BJ (cell line): ENCODE measurements around the gene ZNF316. TPM values are rescaled to one million over a fixed set of nuclear protein-coding genes. Genes with fewer than 3 reads are reported as not detected.
A peak's percentile ranks its signal among the peaks of the same experiment; 100 is the strongest.
"Not testable (repeated sequence)": the region's sequence is repeated elsewhere in the genome, so short reads cannot be mapped to it uniquely, and the experiment has no call there.

Experiments used
- CTCF ChIA-PET: fragments of 350-600 bp; formaldehyde crosslinking; extraction: SDS; loops from one replicate; lab custom pipeline; 2021; ENCODE audit warnings: antibody characterized with exemption, inconsistent platforms; lab: Yijun Ruan, JAX
- POLR2A ChIA-PET: fragments of 300-600 bp; sonication (Branson Sonifier 250); formaldehyde crosslinking; extraction: SDS; loops from one replicate; lab custom pipeline; 2021; ENCODE audit warnings: antibody characterized with exemption; lab: Charles Lee
- DNase-seq: peaks from one replicate; pipeline ENCODE4 v3.0.0-alpha.2; 2011; ENCODE audit warnings: low read depth
- H3K27me3 ChIP-seq: 2 replicates; pipeline ENCODE4 v1.6.0; 2011; ENCODE audit warnings: low read length; ENCODE audit not compliant: control insufficient read depth, insufficient read depth
- H3K36me3 ChIP-seq: 2 replicates; pipeline ENCODE4 v1.5.1; 2011; ENCODE audit warnings: low read length; ENCODE audit not compliant: control insufficient read depth, insufficient read depth
- H3K4me3 ChIP-seq: 2 replicates; pipeline ENCODE4 v1.5.1; 2011; ENCODE audit warnings: low read depth, mild to moderate bottlenecking, control low read depth, low read length
- CTCF ChIP-seq: IDR thresholded peaks from 2 replicates; pipeline ENCODE4 v1.5.1; 2011; ENCODE audit warnings: low read depth, mild to moderate bottlenecking, control low read depth, inconsistent platforms, low read length, moderate library complexity; ENCODE audit not compliant: insufficient read depth
- polyA plus RNA-seq: library from polyadenylated mRNA; depleted of rRNA; stranded (reverse); fragments of >200 nt; gene quantifications from 2 replicates; pipeline ENCODE4 v1.2.3, GENCODE V29; 2011

The ZNF316 gene
- polyA plus RNA-seq, 1 experiment = 5.2 TPM

- Histone ChIP-seq H3K27me3 (no peaks in the 10 kb centered on the region), H3K36me3 (no peaks in the 10 kb centered on the region), H3K4me3 (no peak overlapping the region)
- no peak for TF ChIP-seq CTCF
- ChIA-PET CTCF (no interaction called here), POLR2A (no interaction called here)
- no peak for DNase-seq
These were observed 6.9 kb upstream of the ZNF316 start for GRCh38 chr7:6630007-6630849.

GRCh38 chr7:6631605-6632004 lies 5.5 kb upstream of the ZNF316 start:
- Histone ChIP-seq H3K36me3 (no peaks in the 10 kb centered on the region), H3K27me3 (no peaks in the 10 kb centered on the region), H3K4me3 (no peak overlapping the region)
- CTCF ChIA-PET = interaction anchor here (1.1 to 1.5 kb wide), 2 partner anchors 14 to 58 kb away, joined by 4 read pairs; no protein-coding TSS in a partner anchor
- TF ChIP-seq CTCF = no peak
- POLR2A ChIA-PET = interaction anchor here (0.7 kb wide), 1 partner anchor 88 kb away, joined by 3 read pairs; no protein-coding TSS in a partner anchor
- no peak for DNase-seq

GRCh38 chr7:6634021-6634420 lies 3.1 kb upstream of the ZNF316 start:
- ChIA-PET CTCF (no interaction called here), POLR2A (no interaction called here)
- Histone ChIP-seq H3K27me3 (no peaks in the 10 kb centered on the region), H3K4me3 (no peak overlapping the region), H3K36me3 (no peaks in the 10 kb centered on the region)
- TF ChIP-seq CTCF = no peak
- DNase-seq = no peak

GRCh38 chr7:6634971-6635370 lies 2.1 kb upstream of the ZNF316 start:
- POLR2A ChIA-PET, H3K4me3 ChIP-seq, H3K36me3 ChIP-seq, CTCF ChIA-PET, H3K27me3 ChIP-seq, DNase-seq: not testable (repeated sequence)

GRCh38 chr7:6637544-6638229 lies 569 bp downstream of the ZNF316 start:
- CTCF ChIA-PET = no interaction called here
- POLR2A ChIA-PET = no interaction called here
- Histone ChIP-seq H3K36me3 (peaks cover 13% of the 10 kb centered on the region), H3K27me3 (no peaks in the 10 kb centered on the region), H3K4me3 (peak overlapping the region; percentile 93)
- no peak for DNase-seq
- peak; percentile 36 for TF ChIP-seq CTCF
